BJ (cell line): ENCODE measurements around the gene NACC2. TPM values are rescaled to one million over a fixed set of nuclear protein-coding genes. Genes with fewer than 3 reads are reported as not detected.

ENCODE experiments used
- CTCF ChIA-PET: fragments of 350-600 bp; formaldehyde crosslinking; extraction: SDS; loops from one replicate; lab custom pipeline; 2021; ENCODE audit warnings: antibody characterized with exemption, inconsistent platforms; lab: Yijun Ruan, JAX
- POLR2A ChIA-PET: fragments of 300-600 bp; sonication (Branson Sonifier 250); formaldehyde crosslinking; extraction: SDS; loops from one replicate; lab custom pipeline; 2021; ENCODE audit warnings: antibody characterized with exemption; lab: Charles Lee
- DNase-seq: peaks from one replicate; pipeline ENCODE4 v3.0.0-alpha.2; 2011; ENCODE audit warnings: low read depth
- H3K27me3 ChIP-seq: 2 replicates; pipeline ENCODE4 v1.6.0; 2011; ENCODE audit warnings: low read length; ENCODE audit not compliant: control insufficient read depth, insufficient read depth
- H3K36me3 ChIP-seq: 2 replicates; pipeline ENCODE4 v1.5.1; 2011; ENCODE audit warnings: low read length; ENCODE audit not compliant: control insufficient read depth, insufficient read depth
- H3K4me3 ChIP-seq: 2 replicates; pipeline ENCODE4 v1.5.1; 2011; ENCODE audit warnings: low read depth, mild to moderate bottlenecking, control low read depth, low read length
- CTCF ChIP-seq: IDR thresholded peaks from 2 replicates; pipeline ENCODE4 v1.5.1; 2011; ENCODE audit warnings: low read depth, mild to moderate bottlenecking, control low read depth, inconsistent platforms, low read length, moderate library complexity; ENCODE audit not compliant: insufficient read depth
- polyA minus RNA-seq: library from RNA; depleted of rRNA, polyadenylated mRNA; stranded (reverse); fragments of >200 nt; gene quantifications from 2 replicates; pipeline ENCODE4 v1.2.3, GENCODE V29; 2011; rRNA and poly(A)+ RNA removed
- polyA plus RNA-seq: library from polyadenylated mRNA; depleted of rRNA; stranded (reverse); fragments of >200 nt; gene quantifications from 2 replicates; pipeline ENCODE4 v1.2.3, GENCODE V29; 2011; rRNA removed

The NACC2 gene
- polyA plus RNA-seq: 14.7 and 19.2 TPM in 2 replicates
- polyA minus RNA-seq: 24.7 and 26.4 TPM in 2 replicates

GRCh38 chr9:136095070-136096058 is at the start of gene NACC2:
Gene NACC2, minus strand, starts transcription at chr9:136095289. Its CDS starts 44,768 bp downstream, at chr9:136050521.
- Histone ChIP-seq H3K4me3 (peak within 1 kb of the TSS; percentile 68), H3K36me3 (peaks cover 2% of the 10 kb centered on the region; the same call in 1 of the 2 replicates), H3K27me3 (no peaks in the 10 kb centered on the region)
- no peak for TF ChIP-seq CTCF
- POLR2A ChIA-PET: no interaction called here
- DNase-seq: no peak
- CTCF ChIA-PET: interaction anchor here (0.9 to 4.1 kb wide), 6 partner anchors 14 to 128 kb away, joined by 3 to 29 read pairs (median 3); no protein-coding TSS in a partner anchor

DNA sequence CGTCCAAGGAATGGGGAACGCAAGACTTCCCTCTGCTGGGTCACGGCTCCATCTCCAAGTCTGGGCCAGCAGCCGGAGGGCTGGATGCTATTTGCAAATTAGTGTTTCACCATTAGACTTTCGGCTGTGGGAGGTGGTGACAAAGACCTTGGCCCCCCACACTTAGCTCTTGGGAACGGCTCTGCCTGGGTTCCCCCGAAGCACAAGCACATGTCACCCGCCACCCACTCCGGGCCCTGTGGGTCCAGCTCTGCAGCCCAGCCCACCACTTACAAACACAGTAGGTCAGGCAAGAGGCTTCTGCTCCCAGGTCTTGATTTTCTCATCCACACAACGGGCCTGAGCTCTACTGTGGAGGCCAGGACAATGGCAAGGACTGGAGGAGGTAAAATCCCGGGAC is 49.4 kb upstream of the NACC2 start:
- Histone ChIP-seq H3K27me3 (peaks cover 15% of the 10 kb centered on the region), H3K4me3 (no peak overlapping the region), H3K36me3 (no peaks in the 10 kb centered on the region)
- no peak for TF ChIP-seq CTCF
- ChIA-PET POLR2A (no interaction called here), CTCF (interaction anchor here (0.7 to 1.8 kb wide), 4 partner anchors 12 to 394 kb away, joined by 3 to 8 read pairs (median 4); no protein-coding TSS in a partner anchor)
- DNase-seq: no peak

DNA sequence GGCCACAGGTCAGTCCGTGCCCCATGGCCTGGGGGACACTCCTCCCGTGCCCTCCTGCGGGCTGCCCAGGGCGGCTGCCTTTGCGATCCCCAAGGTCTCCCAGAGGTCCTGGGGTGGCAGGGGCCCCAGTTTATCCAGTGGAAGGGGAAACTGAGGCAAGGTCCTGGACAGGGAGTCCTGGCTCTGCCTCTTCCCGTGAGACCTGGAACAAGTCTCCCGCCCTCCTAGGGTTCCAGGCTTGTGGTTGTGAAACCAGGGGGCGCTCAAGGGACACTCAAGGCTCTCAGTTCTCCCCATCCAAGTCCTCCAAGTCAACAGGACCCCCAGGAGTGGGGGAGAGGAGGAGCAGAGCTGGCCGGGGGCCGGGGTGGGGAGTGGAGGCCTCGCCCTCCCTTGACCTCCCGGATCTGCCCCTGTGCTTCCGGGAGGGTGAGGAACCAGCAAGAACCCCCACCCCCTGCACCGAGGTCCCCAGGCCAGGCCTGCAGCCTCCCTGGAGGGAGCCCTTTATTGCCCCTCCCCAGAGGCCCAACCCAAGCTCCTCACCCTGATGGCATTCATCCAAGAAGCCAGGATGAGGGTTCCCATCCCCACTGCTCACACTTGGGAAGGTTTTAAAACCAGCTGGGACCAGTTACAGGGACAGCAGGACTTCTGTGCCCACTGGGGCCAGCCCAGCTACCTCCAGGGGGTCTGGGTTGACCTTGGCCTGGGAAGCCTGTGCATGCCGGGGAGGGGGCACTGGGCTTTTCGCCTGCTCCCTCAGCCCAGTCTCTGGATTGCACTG is 48.3 kb upstream of the NACC2 start:
- peak; percentile 37 for TF ChIP-seq CTCF
- DNase-seq: no peak
- no peaks in the 10 kb centered on the region for H3K36me3 ChIP-seq
- peaks cover 18% of the 10 kb centered on the region for H3K27me3 ChIP-seq
- H3K4me3 ChIP-seq: no peak overlapping the region
- ChIA-PET CTCF (interaction anchor here (0.7 to 1.8 kb wide), 4 partner anchors 10 to 176 kb away, joined by 3 to 8 read pairs (median 4); no protein-coding TSS in a partner anchor), POLR2A (no interaction called here)

- Histone ChIP-seq H3K36me3 (no peaks in the 10 kb centered on the region), H3K27me3 (peaks cover 18% of the 10 kb centered on the region), H3K4me3 (no peak overlapping the region)
- ChIA-PET POLR2A (no interaction called here), CTCF (interaction anchor here (1.6 to 1.8 kb wide), 2 partner anchors 10 to 175 kb away, joined by 5 to 8 read pairs; no protein-coding TSS in a partner anchor)
- DNase-seq: no peak
- TF ChIP-seq CTCF: no peak
Observed at GRCh38 chr9:136142859-136143214, 47.7 kb upstream of the NACC2 start.
